Measurements from ENCODE around the gene COG6. TPM values are rescaled to one million over a fixed set of nuclear protein-coding genes. Genes with fewer than 3 reads are reported as not detected.

The COG6 gene
- total RNA-seq, 2 donors from 2014 or later, result 16.2 to 23.2 TPM

DNA sequence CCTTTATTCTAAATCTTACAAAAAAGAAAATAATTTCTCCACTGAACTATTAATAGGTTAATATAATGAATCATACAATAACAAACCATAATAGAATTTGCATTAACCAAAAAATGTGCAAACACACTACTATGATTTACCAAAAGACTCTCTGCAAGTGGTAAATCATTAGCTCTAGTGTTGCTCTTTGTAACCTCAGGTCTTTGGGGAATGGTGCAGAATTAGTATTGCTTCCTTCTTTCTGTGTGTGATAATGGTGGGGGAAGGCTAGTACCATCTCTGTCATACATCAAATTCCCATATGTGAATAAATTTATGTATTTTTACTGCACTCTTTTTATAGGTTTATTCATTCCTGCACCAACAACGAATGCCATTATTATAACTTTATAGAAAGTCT is 105.1 kb downstream of the COG6 start:
- Histone ChIP-seq H3K27me3 (no peaks in the 10 kb centered on the region), H3K4me1 (peaks cover 0 to 1% of the 10 kb centered on the region in 2 donors), H3K27ac (no peak overlapping the region), H3K36me3 (no peaks in the 10 kb centered on the region), H3K4me3 (no peak overlapping the region), H3K9me3 (no peaks in the 10 kb centered on the region)
- TF ChIP-seq, protein P1, sequence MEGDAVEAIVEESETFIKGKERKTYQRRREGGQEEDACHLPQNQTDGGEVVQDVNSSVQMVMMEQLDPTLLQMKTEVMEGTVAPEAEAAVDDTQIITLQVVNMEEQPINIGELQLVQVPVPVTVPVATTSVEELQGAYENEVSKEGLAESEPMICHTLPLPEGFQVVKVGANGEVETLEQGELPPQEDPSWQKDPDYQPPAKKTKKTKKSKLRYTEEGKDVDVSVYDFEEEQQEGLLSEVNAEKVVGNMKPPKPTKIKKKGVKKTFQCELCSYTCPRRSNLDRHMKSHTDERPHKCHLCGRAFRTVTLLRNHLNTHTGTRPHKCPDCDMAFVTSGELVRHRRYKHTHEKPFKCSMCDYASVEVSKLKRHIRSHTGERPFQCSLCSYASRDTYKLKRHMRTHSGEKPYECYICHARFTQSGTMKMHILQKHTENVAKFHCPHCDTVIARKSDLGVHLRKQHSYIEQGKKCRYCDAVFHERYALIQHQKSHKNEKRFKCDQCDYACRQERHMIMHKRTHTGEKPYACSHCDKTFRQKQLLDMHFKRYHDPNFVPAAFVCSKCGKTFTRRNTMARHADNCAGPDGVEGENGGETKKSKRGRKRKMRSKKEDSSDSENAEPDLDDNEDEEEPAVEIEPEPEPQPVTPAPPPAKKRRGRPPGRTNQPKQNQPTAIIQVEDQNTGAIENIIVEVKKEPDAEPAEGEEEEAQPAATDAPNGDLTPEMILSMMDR (IDR thresholded peaks at IDR 0.05), result no peak
- DNase-seq (ENCODE audit: low spot score), result no peak

DNA sequence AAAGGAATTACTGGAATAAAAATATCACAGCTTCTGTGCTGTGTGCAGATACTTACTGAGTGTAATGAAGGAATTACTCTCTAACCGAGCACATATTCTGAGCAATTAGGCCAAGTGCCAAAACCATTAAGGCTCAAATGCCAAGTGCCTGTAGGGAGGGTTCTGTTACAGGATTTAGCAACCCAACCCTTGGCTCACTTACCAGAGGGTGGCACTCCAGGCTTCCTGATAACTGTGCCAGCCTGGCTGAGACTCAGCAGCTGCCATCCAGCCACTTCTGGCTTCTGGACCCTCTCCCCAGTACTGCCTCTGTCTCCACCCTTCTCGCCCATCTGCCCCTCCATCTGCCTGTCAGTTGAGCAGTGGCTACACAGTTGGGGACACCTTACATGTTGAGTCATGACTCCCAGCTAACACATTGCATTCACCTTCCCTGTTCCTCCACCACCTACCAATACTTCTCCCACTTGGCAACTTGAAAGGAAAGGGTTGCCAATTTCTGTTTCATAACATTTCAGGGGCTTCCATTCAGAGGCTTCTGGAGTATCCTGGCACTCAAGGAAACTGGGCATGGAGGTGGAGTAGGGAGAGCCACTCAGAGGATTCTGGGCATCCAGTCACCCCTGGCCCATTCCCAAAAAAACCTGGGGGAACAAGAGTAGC is 110.5 kb downstream of the COG6 start:
- H3K4me1 ChIP-seq, result peaks cover 0 to 12% of the 10 kb centered on the region in 2 donors
- H3K36me3 ChIP-seq, result no peaks in the 10 kb centered on the region
- no peak overlapping the region for H3K4me3 ChIP-seq
- TF ChIP-seq, protein P1 (IDR thresholded peaks at IDR 0.05), result peak in 1 of 2 donors; percentile 57
- no peaks in the 10 kb centered on the region for H3K27me3 ChIP-seq
- DNase-seq (ENCODE audit: low spot score), result no peak
- no peaks in the 10 kb centered on the region for H3K9me3 ChIP-seq
- H3K27ac ChIP-seq, result no peak overlapping the region

DNA sequence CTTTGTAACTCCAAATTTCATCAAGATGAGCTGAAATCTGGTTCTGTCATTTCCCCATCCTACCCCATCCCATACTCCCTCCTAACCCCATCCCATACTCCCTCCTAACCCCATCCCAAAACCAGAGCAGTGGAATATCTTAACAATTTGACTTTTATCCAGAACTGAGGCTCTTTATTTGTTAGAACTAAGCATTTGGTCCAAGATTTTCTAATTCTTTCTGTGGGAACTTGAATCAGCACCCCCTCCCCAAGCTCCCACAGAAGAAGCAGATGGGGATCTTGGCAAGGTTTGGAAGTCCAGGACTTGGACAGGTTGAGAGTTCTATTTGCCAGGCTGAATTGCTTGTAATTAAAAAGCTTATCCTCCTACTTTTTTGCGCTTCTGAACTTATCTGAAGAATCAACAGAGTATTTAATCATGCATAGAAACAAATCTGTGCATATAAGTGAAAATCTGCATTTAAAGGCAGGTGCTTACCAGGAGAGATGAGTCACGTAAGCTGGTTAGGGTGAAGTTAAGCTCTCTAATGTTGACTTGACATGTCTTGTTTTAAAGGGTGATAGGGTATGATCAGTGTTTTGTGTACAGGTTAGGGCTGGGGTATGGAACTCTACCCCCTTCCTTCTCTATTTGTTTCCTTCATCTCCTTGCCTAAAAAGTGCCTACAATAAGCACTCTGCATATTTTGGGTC is 111.1 kb downstream of the COG6 start:
- no peak for DNase-seq (ENCODE audit: low spot score)
- Histone ChIP-seq H3K4me3 (no peak overlapping the region), H3K9me3 (no peaks in the 10 kb centered on the region), H3K4me1 (peaks cover 0 to 12% of the 10 kb centered on the region in 2 donors), H3K27me3 (no peaks in the 10 kb centered on the region), H3K27ac (no peak overlapping the region), H3K36me3 (no peaks in the 10 kb centered on the region)
- TF ChIP-seq, protein P1 (IDR thresholded peaks at IDR 0.05), result no peak

DNA sequence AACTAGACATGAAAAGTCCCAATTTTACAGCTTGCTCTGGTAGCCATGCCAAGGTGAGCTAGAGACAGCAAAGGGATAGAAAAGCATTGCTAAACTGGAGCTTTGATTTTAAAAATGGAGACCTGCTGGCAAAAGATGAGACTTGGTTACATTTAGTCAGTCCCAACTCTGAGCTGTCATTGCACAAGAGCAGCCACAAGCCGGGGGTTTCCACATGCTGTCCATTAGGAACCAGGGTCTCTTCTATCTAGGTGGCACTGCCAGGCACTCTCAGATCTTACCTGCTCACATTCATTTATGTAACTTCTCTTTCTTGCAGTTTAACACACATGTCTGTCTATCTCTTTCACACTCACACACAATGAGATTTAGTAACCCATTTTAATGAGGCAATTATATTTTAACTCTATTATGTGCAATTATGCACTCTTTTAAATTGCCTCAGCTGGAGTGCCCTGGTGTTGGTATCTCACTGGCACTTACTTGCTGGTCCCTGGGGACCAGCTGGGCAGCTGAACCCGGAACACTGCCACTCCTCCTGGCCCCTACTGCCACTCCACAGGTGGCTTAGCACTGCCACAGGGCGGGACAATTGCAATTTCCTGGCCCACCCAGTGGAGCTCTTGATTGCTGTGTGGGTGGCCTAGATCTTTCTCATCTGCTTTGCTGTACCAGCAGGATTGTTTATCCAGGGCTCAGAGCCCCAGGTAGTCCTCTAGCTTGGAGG is 112.5 kb downstream of the COG6 start:
- DNase-seq (ENCODE audit: low spot score), result no peak
- TF ChIP-seq, protein P1 (IDR thresholded peaks at IDR 0.05), result no peak
- Histone ChIP-seq H3K27ac (no peak overlapping the region), H3K36me3 (no peaks in the 10 kb centered on the region), H3K27me3 (no peaks in the 10 kb centered on the region), H3K4me1 (peaks cover 0 to 12% of the 10 kb centered on the region in 2 donors), H3K9me3 (no peaks in the 10 kb centered on the region), H3K4me3 (no peak overlapping the region)

DNA sequence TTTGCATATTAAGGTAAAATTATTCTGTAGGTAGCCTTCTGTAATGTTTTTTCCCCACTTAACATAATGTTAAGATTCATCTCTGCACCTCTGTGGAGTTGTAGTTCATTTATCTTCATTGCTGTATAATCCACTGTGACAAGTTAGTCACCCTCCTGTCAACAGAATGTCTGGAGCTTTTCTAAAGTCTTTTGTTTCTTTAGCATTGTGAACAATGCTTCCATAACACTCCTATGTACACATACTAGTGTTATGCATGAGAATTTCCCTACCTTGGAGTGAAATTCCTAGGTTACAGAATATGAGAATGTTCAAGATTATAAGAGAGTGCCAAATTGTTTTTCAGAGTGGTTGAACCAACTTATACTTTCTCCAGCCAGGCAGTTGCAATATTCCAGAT is 113.5 kb downstream of the COG6 start:
- TF ChIP-seq, protein P1 (IDR thresholded peaks at IDR 0.05), result no peak
- H3K27me3 ChIP-seq, result no peaks in the 10 kb centered on the region
- no peaks in the 10 kb centered on the region for H3K36me3 ChIP-seq
- no peak overlapping the region for H3K27ac ChIP-seq
- no peak overlapping the region for H3K4me3 ChIP-seq
- peaks cover 0 to 12% of the 10 kb centered on the region in 2 donors for H3K4me1 ChIP-seq
- no peak for DNase-seq (ENCODE audit: low spot score)
- no peaks in the 10 kb centered on the region for H3K9me3 ChIP-seq
